Measurements from ENCODE around the gene POLD4. TPM values are rescaled to one million over a fixed set of nuclear protein-coding genes. Genes with fewer than 3 reads are reported as not detected.

Gene POLD4
- 39.9 and 47.6 TPM in 2 replicates for total RNA-seq

DNA sequence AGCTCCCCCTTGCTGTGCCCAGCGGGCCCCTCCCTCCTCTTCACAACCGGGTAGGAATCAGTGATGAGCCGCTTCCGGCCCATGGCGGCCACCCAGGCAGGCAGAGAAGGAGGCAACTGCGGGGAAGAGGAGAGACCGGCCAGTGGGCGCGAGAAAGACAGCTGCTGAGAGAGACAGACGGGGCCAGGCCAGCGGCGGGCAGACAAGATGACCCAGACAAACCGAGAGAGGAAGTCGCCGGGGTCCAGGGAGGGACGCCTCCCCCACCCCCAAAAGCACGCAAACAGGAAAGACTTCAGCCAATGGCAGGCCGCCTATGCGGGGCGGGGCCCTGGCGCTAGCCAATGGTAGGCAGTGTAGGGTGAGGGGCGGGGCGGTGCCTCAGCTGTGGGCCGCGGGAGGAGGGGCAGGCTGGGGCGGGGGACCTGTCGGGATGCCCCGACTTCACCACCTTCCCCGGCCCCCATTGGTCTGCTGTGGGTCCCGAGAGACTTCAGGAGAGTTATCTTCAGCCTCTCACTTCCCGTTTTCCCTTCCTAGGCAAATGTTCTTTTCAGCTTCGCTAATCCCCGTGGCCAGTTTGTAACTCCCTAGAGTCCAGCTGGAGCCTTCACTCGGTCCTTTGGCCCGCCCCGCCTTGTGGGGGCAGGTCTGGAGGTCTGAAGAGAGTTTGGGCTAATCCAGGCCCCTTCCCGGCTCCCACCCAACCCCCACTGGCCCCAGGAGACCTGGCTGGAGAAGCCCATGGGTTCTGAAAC lies at the start of gene POLD4:
Gene POLD4, minus strand, starts transcription at position 230 of the 758 bp plus-strand sequence. Its CDS starts 147 bp downstream, at position 83.

GRCh38 chr11:67401495-67402191 lies 48.3 kb upstream of the POLD4 start, which contains the start of gene PPP1CA:
PPP1CA (minus strand) TSS chr11:67401858; CDS start chr11:67401782, 76 bp downstream.

DNA sequence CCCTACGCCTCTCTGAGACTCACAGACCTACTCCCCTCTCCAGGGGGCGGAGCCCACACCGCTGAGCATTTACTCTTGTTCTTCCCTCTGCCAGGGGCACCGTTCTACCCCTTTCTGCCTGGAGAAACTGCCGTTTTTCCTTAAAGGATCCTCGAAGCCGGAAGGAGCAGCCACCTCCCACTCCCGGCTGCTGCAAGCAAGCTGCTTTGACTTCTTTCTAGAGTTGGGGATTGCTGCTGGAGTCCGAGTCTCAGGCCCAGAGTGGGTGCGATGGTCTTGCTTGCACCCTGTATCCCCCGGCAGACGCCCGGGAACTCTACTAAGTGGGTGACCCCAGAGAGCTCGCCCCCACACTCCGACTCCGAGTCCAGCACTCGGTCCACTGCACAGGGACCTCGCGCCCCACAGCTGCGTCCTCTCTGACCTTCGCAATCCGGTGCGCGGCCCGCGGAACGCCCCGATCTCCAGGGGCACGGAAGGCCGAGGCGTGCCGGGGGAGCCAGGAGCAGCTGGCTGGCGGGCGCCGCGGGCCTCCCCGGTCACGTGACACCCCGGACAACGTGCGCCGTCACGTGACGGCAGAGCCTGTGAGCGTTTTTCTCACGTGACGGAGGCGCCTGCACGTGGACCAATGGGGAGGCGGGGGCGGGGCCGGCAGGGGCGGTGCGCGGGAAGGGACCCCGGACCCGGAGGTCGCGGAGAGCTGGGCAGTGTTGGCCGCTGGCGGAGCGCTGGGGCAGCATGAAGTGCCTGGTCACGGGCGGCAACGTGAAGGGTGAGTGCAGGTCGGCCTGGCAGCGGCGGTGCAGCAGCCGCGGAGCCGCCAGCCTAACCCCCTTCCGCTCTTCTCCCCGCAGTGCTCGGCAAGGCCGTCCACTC lies 38.2 kb upstream of the POLD4 start, which contains the start of gene RAD9A:
Gene RAD9A, plus strand, starts transcription at position 683 of the 879 bp plus-strand sequence. Its CDS starts 59 bp downstream, at position 742.

GRCh38 chr11:67372993-67373647 lies 19.8 kb upstream of the POLD4 start, which contains the start of gene CLCF1:
CLCF1 (minus strand) TSS chr11:67373598; CDS start chr11:67373539, 59 bp downstream.

DNA sequence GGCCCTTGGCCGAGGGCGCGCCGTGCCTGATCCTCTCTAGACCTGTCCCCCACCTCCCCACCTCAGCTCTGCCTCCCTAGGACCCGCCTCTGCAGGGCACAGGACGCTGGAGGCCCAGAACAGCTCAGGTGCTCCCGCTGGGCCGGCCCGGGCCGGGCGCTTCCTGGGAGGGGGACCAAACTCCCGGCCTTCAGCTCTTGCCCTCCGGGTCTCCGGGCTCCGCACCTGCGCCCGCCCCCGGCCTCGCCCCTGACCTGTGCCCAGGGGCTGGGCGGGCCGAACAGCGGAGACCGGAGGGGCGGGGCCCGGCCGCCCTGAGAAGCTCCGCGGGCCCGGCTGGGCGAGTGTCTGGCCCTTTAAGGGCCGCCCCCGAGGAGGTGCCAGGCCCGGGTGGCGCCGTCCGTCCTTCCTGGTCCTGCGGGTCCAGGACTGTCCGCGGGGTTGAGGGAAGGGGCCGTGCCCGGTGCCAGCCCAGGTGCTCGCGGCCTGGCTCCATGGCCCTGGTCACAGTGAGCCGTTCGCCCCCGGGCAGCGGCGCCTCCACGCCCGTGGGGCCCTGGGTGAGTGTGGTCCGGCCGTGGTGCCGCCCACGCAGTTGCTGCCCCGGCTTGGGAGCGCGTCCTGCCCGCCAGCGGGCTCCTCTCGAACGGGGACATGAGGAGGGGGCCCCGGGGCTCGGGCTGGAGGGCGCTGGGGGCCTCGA lies 50.1 kb downstream of the POLD4 start, which contains the start of gene SSH3:
Gene SSH3, plus strand, starts transcription at position 399 of the 703 bp plus-strand sequence. Its CDS starts 96 bp downstream, at position 495.

Other genes with a start within 250 kb of the POLD4 start
- gene KDM2A, start 234.3 kb downstream of the POLD4 start, total RNA-seq: 60.1 and 60.7 TPM in 2 replicates
- gene GRK2, start 87.1 kb downstream of the POLD4 start, total RNA-seq: 38.8 and 44.9 TPM in 2 replicates
- 31.9 and 57.9 TPM in 2 replicates for gene ANKRD13D, start 64.2 kb downstream of the POLD4 start, total RNA-seq
- gene SSH3, start 50.0 kb downstream of the POLD4 start, total RNA-seq: 13.4 and 16.8 TPM in 2 replicates
- 4.4 and 5.3 TPM in 2 replicates for gene CLCF1, start 20.1 kb upstream of the POLD4 start, total RNA-seq
- 6.9 and 9.8 TPM in 2 replicates for gene RAD9A, start 38.4 kb upstream of the POLD4 start, total RNA-seq
- gene PPP1CA, start 48.3 kb upstream of the POLD4 start, total RNA-seq: 102 and 108 TPM in 2 replicates
- gene TBC1D10C, start 50.5 kb upstream of the POLD4 start, total RNA-seq: not detected in 2 replicates
- gene CARNS1, start 62.1 kb upstream of the POLD4 start, total RNA-seq: 0.59 and 0.69 TPM in 2 replicates
- gene RPS6KB2, start 74.9 kb upstream of the POLD4 start, total RNA-seq: 33.7 and 36.5 TPM in 2 replicates
- gene PTPRCAP, start 84.1 kb upstream of the POLD4 start, total RNA-seq: 0.17 and 0.46 TPM in 2 replicates
- gene CORO1B, start 89.9 kb upstream of the POLD4 start, total RNA-seq: 88.7 and 110 TPM in 2 replicates
- gene GPR152, start 99.2 kb upstream of the POLD4 start, total RNA-seq: not detected in 2 replicates
- gene CABP4, start 101.8 kb upstream of the POLD4 start, total RNA-seq: under 0.01 TPM in 1 of 2 replicates, not detected in the other
- 51.5 and 53.7 TPM in 2 replicates for gene TMEM134, start 115.7 kb upstream of the POLD4 start, total RNA-seq
- gene AIP, start 129.5 kb upstream of the POLD4 start, total RNA-seq: 77.1 and 89.2 TPM in 2 replicates
- gene PITPNM1, start 151.8 kb upstream of the POLD4 start, total RNA-seq: 26.5 and 36.7 TPM in 2 replicates
- 18.4 and 25.0 TPM in 2 replicates for gene CDK2AP2, start 154.6 kb upstream of the POLD4 start, total RNA-seq
- not detected in 2 replicates for gene CABP2, start 169.9 kb upstream of the POLD4 start, total RNA-seq
- 551 and 670 TPM in 2 replicates for gene GSTP1, start 230.3 kb upstream of the POLD4 start, total RNA-seq